ENCODE results near the gene ZNF138.

GRCh38 chr7:64849924-64850499 is 55.8 kb downstream of the ZNF138 start:
- TF ChIP-seq CTCF (IDR thresholded peaks at IDR 0.05) = no peak
- TF ChIP-seq EZH2phosphoT487 (IDR thresholded peaks at IDR 0.05) = no peak
- TF ChIP-seq EZH2 (IDR thresholded peaks at IDR 0.05) = no peak
